Right renal cortex interstitium (tissue), 3 donors: Measurements from ENCODE around the gene ZNF266. TPM values are rescaled to one million over a fixed set of nuclear protein-coding genes. Genes with fewer than 3 reads are reported as not detected.

Experiments
- DNase-seq, 3 donors: peaks; one replicate each; pipeline ENCODE4 v3.0.0-alpha.2; 2013; ENCODE audit warnings: low read depth in 3 of 3, low spot score in 2 of 3
- polyA plus RNA-seq, 3 donors: library from polyadenylated mRNA; unstranded; fragments of 120-200 nt; gene quantifications; one replicate each; pipeline ENCODE4 v1.2.1, GENCODE V29; 2013; ENCODE audit not compliant: insufficient read length in 3 of 3

Gene ZNF266
- 10 to 100 TPM; 27.4 to 48.4 (median 44.6) TPM for polyA plus RNA-seq

DNA sequence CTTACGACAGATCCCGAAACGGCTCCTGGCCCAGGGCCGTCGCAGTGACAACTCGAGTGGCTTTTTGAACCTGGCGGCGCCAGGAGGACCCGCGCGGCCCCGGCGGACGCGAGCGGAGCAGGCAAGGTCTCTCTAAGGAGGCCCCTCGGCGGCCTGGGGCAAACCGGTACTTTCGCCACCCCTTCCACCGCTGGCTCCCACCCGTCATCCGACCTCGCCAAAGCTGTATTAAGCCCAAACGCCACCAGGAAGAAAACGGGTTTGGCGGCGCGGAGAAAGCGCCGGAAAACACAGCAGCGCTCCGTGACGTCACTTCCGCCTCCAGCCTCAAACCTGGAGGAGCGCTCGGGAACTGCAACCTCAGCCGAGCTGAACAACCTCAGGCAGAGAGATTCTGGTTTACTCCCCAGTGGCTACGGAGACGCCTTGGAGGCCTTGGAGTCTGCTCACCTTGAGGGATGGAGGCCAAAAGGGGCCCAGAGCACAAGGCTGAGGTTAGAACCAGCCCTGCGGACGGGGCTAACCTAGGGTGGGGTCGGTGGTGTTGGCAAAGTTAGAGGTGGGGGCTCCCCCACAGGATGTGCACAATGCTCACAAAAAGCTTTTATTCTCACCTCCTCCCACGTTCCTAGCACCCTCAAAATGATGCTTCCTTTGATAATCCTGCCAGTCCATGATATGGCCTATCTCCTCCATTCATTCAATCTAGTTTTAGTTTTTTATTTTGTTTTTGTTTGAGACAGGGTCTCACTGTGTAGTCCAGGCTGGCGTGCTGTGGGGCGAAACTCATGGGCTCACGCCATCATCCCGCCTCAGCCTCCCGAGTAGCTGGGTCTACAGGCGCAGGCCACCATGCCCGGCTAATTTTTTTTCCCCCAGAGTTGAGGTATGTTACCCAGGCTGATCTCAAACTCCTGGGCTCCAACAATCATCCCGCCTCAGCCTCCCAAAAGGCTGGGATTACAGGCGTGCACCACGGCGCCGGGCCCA, at the start of gene ZNF266:
TSS of gene ZNF266 (minus strand) at position 295 of the 990 bp plus-strand sequence. CDS start 15,484 bp downstream, outside the sequence.
- peak; percentile 85 to 89 (median 87) for DNase-seq

DNA sequence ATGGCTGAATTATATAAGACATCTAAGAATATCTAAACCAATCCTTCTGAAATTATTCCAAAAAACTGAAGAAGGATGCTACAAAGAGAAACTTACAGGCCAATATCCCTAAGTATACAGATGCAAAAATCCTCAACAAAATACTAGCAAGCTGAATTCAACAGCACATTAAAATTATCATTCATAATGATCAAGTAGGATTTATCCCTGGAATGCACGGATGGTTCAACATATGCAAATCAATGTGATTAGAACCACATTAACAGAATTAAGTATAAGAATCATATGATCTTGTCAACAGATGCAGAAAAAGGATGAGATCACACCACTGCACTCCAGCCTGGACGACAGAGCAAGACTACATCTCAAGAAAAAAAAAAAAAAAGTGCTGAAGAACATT, 49.8 kb upstream of the ZNF266 start:
- no peak for DNase-seq

DNA sequence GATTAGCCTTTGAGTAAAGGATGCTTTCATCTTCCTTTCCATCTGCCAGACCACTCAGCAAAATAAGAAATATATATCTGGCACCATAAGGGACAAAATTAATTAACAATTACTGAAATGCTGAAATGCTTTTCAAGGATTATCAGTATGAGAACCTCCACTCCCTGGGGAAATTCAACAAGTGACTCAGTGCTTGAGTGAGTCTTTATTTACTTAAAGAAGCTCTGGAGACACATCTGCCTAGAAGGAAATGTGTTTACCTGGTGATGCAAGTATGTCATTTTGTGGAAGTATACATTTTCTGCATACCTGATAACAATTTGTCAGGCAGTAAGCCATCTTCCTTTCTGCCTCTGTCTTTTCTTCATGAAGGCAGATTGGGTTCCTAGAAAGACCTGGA, 39.6 kb upstream of the ZNF266 start:
- no peak for DNase-seq

- no peak for DNase-seq
These were observed 31.8 kb upstream of the ZNF266 start for GRCh38 chr19:9467161-9467560.

DNA sequence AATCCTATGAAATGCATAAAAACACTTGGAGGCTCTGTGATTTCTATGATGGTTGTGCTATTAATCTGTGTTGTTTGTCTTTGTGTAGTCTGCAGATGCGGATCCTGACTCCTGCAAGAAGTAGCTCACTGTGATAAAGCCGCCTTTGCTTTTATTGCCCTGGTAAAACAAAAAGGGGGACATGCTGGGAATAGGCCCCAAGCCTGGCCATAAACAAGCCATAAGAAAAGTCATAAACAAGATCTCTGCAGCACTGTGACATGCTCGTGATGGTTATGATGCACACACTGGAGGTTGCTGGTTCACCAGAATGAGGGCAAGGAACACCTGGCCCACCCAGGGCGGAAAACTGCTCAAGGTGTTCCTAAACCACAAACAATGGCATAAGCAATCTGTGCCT, 26.6 kb upstream of the ZNF266 start:
- DNase-seq: no peak

GRCh38 chr19:9456018-9456689, 20.8 kb upstream of the ZNF266 start:
- no peak for DNase-seq

DNA sequence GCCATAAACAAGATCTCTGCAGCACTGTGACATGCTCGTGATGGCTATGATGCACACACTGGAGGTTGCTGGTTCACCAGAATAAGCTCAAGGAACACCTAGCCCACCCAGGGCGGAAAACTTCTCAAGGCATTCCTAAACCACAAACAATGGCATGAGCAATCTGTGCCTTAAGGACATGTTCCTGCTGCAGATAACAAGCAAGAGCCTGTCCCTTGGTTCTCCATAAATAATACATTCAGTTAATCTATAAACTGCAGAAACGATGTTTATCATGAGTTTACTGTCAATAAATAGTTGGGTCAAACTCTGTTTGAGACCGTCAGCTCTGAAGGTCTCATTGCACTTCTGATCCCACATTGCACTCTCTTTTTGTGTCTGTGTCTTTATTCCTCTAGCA, 18.6 kb upstream of the ZNF266 start:
- DNase-seq: no peak

DNA sequence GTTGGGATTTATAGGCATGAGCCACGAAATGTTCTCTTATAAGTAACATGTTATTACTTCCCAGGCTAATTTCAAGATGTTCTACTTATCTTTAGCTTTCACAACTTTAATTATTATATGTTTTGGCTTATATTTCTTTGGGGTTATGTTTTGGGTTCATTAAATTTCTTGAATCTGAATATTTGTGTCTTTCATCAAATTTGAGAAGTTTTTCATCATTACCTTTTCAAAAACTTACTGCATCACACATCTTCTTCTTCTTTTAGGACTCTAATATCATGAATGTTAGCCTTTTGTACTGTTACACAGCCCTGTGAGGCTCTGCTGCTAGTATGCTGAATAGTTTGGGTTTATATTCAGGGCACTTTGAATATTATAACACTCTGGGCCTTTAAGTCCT, 9.7 kb upstream of the ZNF266 start:
- DNase-seq: no peak

DNA sequence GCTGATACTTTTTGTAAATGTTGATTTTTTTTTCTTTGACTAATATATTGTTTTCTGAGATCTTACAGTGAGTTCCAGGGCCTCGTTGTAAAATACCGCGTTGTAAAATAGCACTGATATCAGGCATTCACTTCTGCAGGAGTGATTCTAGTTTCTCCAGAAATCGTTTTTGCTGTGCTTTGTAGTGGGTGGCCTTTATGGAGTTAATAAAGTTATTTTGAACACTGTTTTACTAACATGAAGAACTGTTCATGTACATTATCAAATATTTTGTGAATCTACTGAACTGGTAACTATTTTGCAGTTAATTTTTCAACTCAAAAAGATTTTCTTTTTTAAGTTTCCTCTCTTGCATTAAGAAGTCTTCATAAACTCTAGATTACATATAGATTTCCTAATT, 985 bp upstream of the ZNF266 start:
- DNase-seq: no peak

GRCh38 chr19:9431475-9431874, 3.9 kb downstream of the ZNF266 start:
- DNase-seq: peak in 1 of 3 donors; percentile 18

- no peak for DNase-seq
These were observed 4.9 kb downstream of the ZNF266 start for GRCh38 chr19:9430444-9430843.

GRCh38 chr19:9427941-9428340, 7.4 kb downstream of the ZNF266 start:
- no peak for DNase-seq

DNA sequence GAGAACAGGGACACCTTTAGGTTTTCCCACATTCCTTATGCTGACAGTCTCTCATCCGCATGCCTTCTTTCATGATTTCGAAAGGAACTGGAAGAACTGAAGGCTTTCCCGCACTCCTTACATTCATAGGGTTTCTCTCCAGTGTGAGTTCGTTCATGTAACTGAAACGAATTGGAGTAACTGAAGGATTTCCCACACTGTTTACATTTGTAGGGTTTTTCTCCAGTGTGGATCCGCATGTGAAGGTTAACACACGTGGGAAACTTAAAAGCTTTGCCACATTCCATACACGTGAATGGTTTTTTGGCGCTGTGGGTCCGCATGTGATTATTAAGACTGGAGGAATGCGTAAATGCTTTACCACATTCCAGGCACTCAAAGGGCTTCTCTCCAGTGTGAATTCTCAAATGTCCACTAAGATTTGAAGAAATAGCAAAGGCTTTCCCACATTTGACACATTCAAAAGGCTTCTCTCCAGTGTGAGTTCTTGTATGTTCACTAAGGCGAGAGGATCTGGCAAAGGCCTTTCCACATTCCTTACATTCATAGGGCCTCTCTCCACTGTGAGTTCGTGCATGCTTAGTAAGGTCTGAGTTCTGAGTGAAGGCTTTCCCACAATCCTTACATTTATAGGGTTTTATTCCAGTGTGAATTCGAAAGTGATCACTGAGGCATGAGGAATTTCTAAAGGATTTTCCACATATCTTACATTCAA, 22.0 kb downstream of the ZNF266 start:
- no peak for DNase-seq

- DNase-seq: no peak
These were observed 27.5 kb downstream of the ZNF266 start for GRCh38 chr19:9407827-9408226.

GRCh38 chr19:9406798-9407352, 28.5 kb downstream of the ZNF266 start:
- peak; percentile 79 to 85 (median 82) for DNase-seq

GRCh38 chr19:9381361-9381785, 54.0 kb downstream of the ZNF266 start:
- no peak for DNase-seq

DNA sequence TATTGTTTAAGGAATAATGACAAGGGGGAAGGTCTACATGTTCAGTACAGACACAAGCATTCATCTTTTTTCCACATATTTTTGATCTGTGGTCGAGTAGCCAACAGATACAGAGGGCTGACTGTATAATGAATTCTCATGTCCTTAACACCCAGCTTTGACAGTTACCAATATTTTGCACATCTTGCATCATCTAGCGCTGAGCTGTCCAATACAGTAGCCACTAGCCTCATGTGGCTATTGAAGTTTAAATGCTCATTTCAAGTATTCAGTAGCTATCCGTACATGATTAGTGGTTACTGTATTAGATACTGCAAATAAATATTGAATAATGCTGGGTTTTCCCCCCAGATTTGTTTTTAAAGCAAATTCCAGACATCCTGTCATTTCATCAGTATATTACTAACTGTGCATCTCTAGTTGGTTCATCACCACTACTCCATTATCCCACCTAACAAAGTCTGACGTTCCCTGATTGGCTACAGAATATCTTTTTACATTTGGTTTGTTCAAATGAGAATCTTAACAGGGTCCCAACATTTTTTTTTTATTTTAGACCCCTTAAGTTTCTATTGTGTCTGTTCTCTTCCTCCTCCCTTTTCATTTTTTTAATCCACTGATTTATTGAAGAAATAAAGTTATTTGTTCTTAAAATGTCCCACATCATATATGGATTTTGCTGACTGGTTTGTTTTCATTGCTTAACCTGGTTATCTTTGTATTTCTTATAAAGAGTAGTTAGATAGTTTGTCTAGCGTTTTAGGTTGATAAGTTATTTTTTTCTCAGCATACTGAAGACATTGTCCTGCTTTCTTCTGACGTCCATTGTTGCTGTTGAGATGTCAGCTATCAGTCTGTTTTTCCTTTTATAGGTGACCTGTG, 64.4 kb downstream of the ZNF266 start:
- no peak for DNase-seq

GRCh38 chr19:9362905-9363304, 72.5 kb downstream of the ZNF266 start, which contains the start of gene ZNF177:
Gene ZNF177 (plus strand): TSS chr19:9363013. CDS start chr19:9378312, 15,299 bp downstream.
- peak in 2 of 3 donors; percentile 29 to 39 for DNase-seq
